ENCODE data around the gene ZNF536.

GRCh38 chr19:30555791-30556110 is 183.6 kb downstream of the ZNF536 start:
- TF ChIP-seq CTCF (IDR thresholded peaks at IDR 0.05) (no peak), POLR2AphosphoS5 (IDR thresholded peaks at IDR 0.05; ENCODE audit: low read depth, low read length) (no peak), RAD21 (IDR thresholded peaks at IDR 0.05; ENCODE audit: low read length) (no peak), CHD2 (IDR thresholded peaks at IDR 0.05; ENCODE audit: low read length, partially characterized antibody) (no peak)
